A673 (cell line): ENCODE data around the gene TARS2. TPM values are rescaled to one million over a fixed set of nuclear protein-coding genes. Genes with fewer than 3 reads are reported as not detected.

Experiments
- BruUV-seq: library from RNA; stranded (reverse); fragments of 400-500 nt; replicated peaks from 2 replicates; lab custom pipeline; 2021; lab: Mats Ljungman, UMichigan
- CTCF ChIA-PET: fragments of 300-600 bp; sonication (Branson Sonifier 250); formaldehyde crosslinking; loops from one replicate; lab custom pipeline; 2022; ENCODE audit warnings: antibody characterized with exemption; lab: Charles Lee
- POLR2A ChIA-PET: fragments of 300-600 bp; sonication (Branson Sonifier 250); formaldehyde crosslinking; loops from one replicate; lab custom pipeline; 2022; ENCODE audit warnings: antibody characterized with exemption; ENCODE audit not compliant: low non-redundant PET; lab: Charles Lee
- DNase-seq: peaks from one replicate; pipeline ENCODE4 v3.0.0-alpha.2; 2015; ENCODE audit warnings: low spot score
- H3K27ac ChIP-seq: fragments of 200-600 bp; sonication (generic); 2 replicates; pipeline ENCODE4 v1.5.1; 2016; ENCODE audit warnings: mixed run types, low read depth, mild to moderate bottlenecking, mixed read lengths, antibody characterized with exemption, low read length; ENCODE audit not compliant: poor library complexity, severe bottlenecking
- H3K27me3 ChIP-seq: fragments of 200-600 bp; sonication (generic); replicated peaks from 2 replicates; pipeline ENCODE4 v1.6.1; 2017; ENCODE audit warnings: mixed run types, low read depth, mild to moderate bottlenecking, mixed read lengths, antibody characterized with exemption, low read length; ENCODE audit not compliant: insufficient read depth, poor library complexity
- H3K36me3 ChIP-seq: fragments of 200-600 bp; sonication (generic); 2 replicates; pipeline ENCODE4 v1.6.1; 2016; ENCODE audit warnings: mixed run types, mild to moderate bottlenecking, mixed read lengths, antibody characterized with exemption, low read length; ENCODE audit not compliant: insufficient read depth, poor library complexity, severe bottlenecking
- H3K4me1 ChIP-seq: fragments of 200-600 bp; sonication (generic); 2 replicates; pipeline ENCODE4 v1.6.1; 2017; ENCODE audit warnings: mixed run types, mild to moderate bottlenecking, mixed read lengths, antibody characterized with exemption, low read length; ENCODE audit not compliant: insufficient read depth, poor library complexity, severe bottlenecking
- H3K4me3 ChIP-seq: fragments of 200-600 bp; sonication (generic); 2 replicates; pipeline ENCODE4 v1.5.1; 2016; ENCODE audit warnings: low read depth, mixed run types, mild to moderate bottlenecking, mixed read lengths, low read length; ENCODE audit not compliant: poor library complexity, severe bottlenecking
- H3K9me3 ChIP-seq: fragments of 200-600 bp; sonication (generic); 2 replicates; pipeline ENCODE4 v1.6.1; 2016; ENCODE audit warnings: mixed run types, low read depth, mild to moderate bottlenecking, mixed read lengths, antibody characterized with exemption, low read length; ENCODE audit not compliant: poor library complexity, severe bottlenecking
- EZH2 ChIP-seq: fragments of 200-600 bp; sonication (generic); IDR thresholded peaks from 2 replicates; pipeline ENCODE4 v1.6.1; 2017; ENCODE audit warnings: borderline replicate concordance, low read depth, mild to moderate bottlenecking, mixed read lengths, antibody characterized with exemption, low read length; ENCODE audit not compliant: poor library complexity, severe bottlenecking
- intact Hi-C: fragments of 100-400 bp; cut with micrococcal nuclease; formaldehyde crosslinking; loops from one replicate; pipeline ENCODE4 v1.10.0; 2022; ENCODE audit not compliant: unreplicated experiment
- total RNA-seq: library from RNA; stranded (reverse); gene quantifications from 2 replicates; pipeline ENCODE4 v1.2.3, GENCODE V29; 2021
- TF ChIP-seq, protein P1 (sequence below): fragments of 300-800, 200-600 bp; sonication (generic); conservative IDR thresholded peaks from 2 replicates; pipeline ENCODE4 v1.5.1; 2017; ENCODE audit warnings: low read depth, mild to moderate bottlenecking, antibody characterized with exemption, low read length, moderate library complexity, mixed read lengths

The TARS2 gene
- total RNA-seq, 1 experiment from 2014 or later: 32.0 TPM

DNA sequence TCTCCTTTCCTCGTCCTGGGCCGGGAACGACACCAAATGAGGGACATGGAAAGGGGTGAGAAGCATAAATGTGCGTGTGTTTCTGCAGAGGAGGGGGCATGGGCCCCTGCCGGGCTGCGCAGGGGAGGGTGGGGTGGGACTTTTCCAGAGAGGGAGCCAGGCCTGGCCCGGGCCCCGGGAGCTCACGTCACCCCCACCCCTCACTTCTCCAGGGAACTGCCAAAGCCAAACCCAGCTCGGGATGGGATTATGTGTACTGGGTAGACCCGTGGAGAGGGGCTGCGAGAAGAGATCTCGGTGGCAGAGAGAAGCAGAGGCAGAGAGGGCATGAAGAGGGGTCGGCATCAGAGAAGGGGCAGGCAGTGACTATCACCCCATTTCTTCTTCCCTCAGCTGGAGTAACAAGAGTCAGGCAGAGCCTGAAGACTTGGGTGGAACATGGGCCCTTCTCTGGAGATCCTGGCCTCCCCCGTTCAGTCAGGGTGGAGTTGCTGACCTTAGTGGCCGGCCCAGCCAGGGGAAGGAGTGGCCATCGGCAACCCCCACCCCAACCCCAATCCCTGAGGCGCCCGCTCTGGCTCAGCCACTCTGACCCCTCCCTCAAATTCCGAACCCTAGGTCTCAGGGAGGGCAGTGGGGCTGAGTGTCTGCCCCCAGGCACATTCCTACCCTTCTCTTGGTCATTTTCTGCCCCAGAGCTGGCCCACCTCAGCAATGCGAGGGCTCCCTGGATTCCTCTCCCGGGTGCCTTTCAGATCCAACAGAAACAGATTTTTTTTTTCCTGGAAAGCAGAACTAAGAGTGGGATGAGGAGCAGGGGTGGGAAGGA is 63.2 kb downstream of the TARS2 start:
- no peak overlapping the region for H3K27ac ChIP-seq
- no peaks in the 10 kb centered on the region for H3K9me3 ChIP-seq
- no TSS peak for BruUV-seq
- intact Hi-C loops: no loop called here
- H3K27me3 ChIP-seq: no peaks in the 10 kb centered on the region
- POLR2A ChIA-PET: no interaction called here
- no peak for TF ChIP-seq EZH2
- TF ChIP-seq, protein P1, sequence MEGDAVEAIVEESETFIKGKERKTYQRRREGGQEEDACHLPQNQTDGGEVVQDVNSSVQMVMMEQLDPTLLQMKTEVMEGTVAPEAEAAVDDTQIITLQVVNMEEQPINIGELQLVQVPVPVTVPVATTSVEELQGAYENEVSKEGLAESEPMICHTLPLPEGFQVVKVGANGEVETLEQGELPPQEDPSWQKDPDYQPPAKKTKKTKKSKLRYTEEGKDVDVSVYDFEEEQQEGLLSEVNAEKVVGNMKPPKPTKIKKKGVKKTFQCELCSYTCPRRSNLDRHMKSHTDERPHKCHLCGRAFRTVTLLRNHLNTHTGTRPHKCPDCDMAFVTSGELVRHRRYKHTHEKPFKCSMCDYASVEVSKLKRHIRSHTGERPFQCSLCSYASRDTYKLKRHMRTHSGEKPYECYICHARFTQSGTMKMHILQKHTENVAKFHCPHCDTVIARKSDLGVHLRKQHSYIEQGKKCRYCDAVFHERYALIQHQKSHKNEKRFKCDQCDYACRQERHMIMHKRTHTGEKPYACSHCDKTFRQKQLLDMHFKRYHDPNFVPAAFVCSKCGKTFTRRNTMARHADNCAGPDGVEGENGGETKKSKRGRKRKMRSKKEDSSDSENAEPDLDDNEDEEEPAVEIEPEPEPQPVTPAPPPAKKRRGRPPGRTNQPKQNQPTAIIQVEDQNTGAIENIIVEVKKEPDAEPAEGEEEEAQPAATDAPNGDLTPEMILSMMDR: no peak
- DNase-seq: no peak
- CTCF ChIA-PET: interaction anchor here (1.0 to 2.1 kb wide), 2 partner anchors 10 kb away, joined by 5 to 13 read pairs; no protein-coding TSS in a partner anchor
- peaks cover 10% of the 10 kb centered on the region for H3K4me1 ChIP-seq
- H3K4me3 ChIP-seq: no peak overlapping the region
- H3K36me3 ChIP-seq: no peaks in the 10 kb centered on the region

DNA sequence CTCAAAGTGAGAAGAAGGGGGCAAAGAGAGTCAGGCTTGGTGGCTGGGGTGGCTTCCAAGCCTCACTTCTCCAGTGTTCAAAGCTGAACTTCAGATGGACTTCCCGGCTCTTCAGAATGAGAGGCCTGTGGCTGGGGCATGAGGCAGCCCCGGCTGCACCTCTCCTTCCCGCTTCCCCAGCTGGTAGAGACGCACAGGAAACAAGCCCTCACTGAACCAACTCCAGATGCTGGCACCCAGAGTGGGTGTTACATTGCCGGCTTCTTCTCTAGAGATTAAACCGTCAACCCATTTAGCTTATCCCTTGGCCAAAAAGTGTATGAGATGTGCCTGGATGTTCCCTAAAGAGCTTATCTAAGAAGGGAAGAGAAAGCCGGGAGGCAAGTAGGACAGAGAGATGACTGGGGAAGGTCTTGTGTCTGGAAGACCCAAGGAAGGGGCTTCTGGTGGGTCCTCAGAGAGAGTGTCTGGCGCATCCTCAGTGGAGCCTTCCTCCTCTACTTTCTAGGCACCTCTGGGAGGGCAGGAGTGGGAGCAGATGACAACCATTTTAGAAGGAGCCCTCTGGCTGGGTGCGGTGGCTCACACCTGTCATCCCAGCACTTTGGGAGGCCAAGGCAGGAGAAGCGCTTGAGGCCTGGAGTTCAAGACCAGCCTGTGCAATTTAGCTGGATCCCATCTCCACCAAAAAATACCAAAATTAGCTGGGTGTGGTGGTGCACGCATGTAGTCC is 64.0 kb downstream of the TARS2 start:
- no peaks in the 10 kb centered on the region for H3K9me3 ChIP-seq
- intact Hi-C loops: no loop called here
- ChIA-PET POLR2A (no interaction called here), CTCF (interaction anchor here (0.7 to 2.1 kb wide), 2 partner anchors 9 to 19 kb away, joined by 7 to 13 read pairs; no protein-coding TSS in a partner anchor)
- no peaks in the 10 kb centered on the region for H3K27me3 ChIP-seq
- H3K4me1 ChIP-seq: peaks cover 10% of the 10 kb centered on the region
- peak; percentile 63 for DNase-seq
- H3K36me3 ChIP-seq: no peaks in the 10 kb centered on the region
- no peak overlapping the region for H3K27ac ChIP-seq
- no peak for TF ChIP-seq EZH2
- TF ChIP-seq, protein P1: no peak
- BruUV-seq: no TSS peak
- no peak overlapping the region for H3K4me3 ChIP-seq

DNA sequence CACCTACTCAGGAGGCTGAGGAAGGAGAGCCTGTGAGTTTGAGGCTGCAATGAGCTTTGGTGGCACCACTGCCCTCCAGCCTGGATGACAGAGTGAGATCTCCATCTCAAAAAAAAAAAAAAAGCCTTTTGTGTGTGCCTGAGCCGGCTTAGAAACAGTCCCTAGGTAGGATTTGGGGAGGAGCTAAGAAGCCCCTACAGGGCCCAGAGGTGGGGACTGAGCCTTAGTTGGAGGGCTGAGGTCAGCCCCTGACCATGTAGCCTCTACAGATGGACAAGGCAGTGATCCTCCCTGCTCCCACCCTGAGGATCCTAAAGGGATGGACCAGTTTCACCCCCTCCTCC is 64.5 kb downstream of the TARS2 start:
- Histone ChIP-seq H3K27me3 (no peaks in the 10 kb centered on the region), H3K4me3 (no peak overlapping the region), H3K27ac (no peak overlapping the region), H3K9me3 (no peaks in the 10 kb centered on the region), H3K36me3 (no peaks in the 10 kb centered on the region), H3K4me1 (peaks cover 10% of the 10 kb centered on the region)
- intact Hi-C loops: no loop called here
- CTCF ChIA-PET: interaction anchor here (0.7 to 2.1 kb wide), 2 partner anchors 8 to 19 kb away, joined by 7 to 13 read pairs; no protein-coding TSS in a partner anchor
- TF ChIP-seq EZH2: no peak
- TF ChIP-seq, protein P1: no peak
- no TSS peak for BruUV-seq
- DNase-seq: no peak
- POLR2A ChIA-PET: no interaction called here
